SK-N-SH (cell line): ENCODE measurements around the gene MYPN. TPM values are rescaled to one million over a fixed set of nuclear protein-coding genes. Genes with fewer than 3 reads are reported as not detected.

Experiments
- CTCF ChIA-PET: fragments of 300-600, 350-600 bp; formaldehyde crosslinking; extraction: SDS; loops from one replicate; lab custom pipeline; 2021; lab: Yijun Ruan, JAX
- POLR2A ChIA-PET: fragments of 350-600 bp; sonication (Branson Sonifier 250); formaldehyde crosslinking; extraction: SDS; loops from one replicate; lab custom pipeline; 2020; ENCODE audit warnings: antibody characterized with exemption, inconsistent platforms; lab: Yijun Ruan, JAX
- DNase-seq: peaks from one replicate; pipeline ENCODE4 v3.0.0; 2012
- H2AFZ ChIP-seq: fragments of 200-600 bp; sonication (generic); 2 replicates; pipeline ENCODE4 v1.8.1; 2016; ENCODE audit warnings: antibody characterized with exemption, mild to moderate bottlenecking, low read depth
- H3F3A ChIP-seq: fragments of 200-600 bp; sonication (generic); replicated peaks from 2 replicates; pipeline ENCODE3; 2016; ENCODE audit warnings: antibody characterized with exemption, mild to moderate bottlenecking; ENCODE audit not compliant: insufficient read depth
- H3K27ac ChIP-seq, 2 experiments: fragments of 200-500 bp in 1 of 2; fragments of 200-600 bp in 1 of 2; sonication (Bioruptor generic) in 1 of 2; sonication (generic), shearing (Covaris generic) in 1 of 2; 2 replicates each; pipeline versions ENCODE4 v1.5.1 to v1.6.1; 2014 to 2016; ENCODE audit warnings: low read depth in 2 of 2, inconsistent platforms in 1 of 2, low read length in 1 of 2, mild to moderate bottlenecking in 1 of 2, mixed read lengths in 1 of 2
- H3K27me3 ChIP-seq: fragments of 200-600 bp; sonication (generic), shearing (Covaris generic); 2 replicates; pipeline ENCODE4 v1.6.1; 2016; ENCODE audit warnings: mixed run types; ENCODE audit not compliant: insufficient read depth
- H3K36me3 ChIP-seq, 2 experiments: fragments of 200-500 bp in 1 of 2; fragments of 200-600 bp in 1 of 2; sonication (Bioruptor generic) in 1 of 2; sonication (generic) in 1 of 2; replicated peaks in 1 of 2; 2 replicates each; pipeline versions ENCODE3 to v1.5.1; 2014 to 2016; ENCODE audit warnings: low read length in 1 of 2, mild to moderate bottlenecking in 1 of 2; ENCODE audit not compliant: insufficient read depth in 2 of 2, control insufficient read depth in 1 of 2
- H3K4me1 ChIP-seq, 2 experiments: fragments of 200-500 bp in 1 of 2; fragments of 200-600 bp in 1 of 2; sonication (Bioruptor generic) in 1 of 2; sonication (generic), shearing (Covaris generic) in 1 of 2; 2 replicates each; pipeline versions ENCODE4 v1.5.1 to v1.6.1; 2014 to 2016; ENCODE audit warnings: low read depth in 1 of 2, low read length in 1 of 2, mixed run types in 1 of 2; ENCODE audit not compliant: insufficient read depth in 2 of 2, control insufficient read depth in 1 of 2
- H3K4me2 ChIP-seq: fragments of 200-600 bp; sonication (generic), shearing (Covaris generic); 2 replicates; pipeline ENCODE4 v1.6.1; 2017; ENCODE audit warnings: mixed run types
- H3K4me3 ChIP-seq, 2 experiments: fragments of 200-500 bp in 1 of 2; fragments of 200-600 bp in 1 of 2; sonication (Bioruptor generic) in 1 of 2; sonication (generic), shearing (Covaris generic) in 1 of 2; 2 replicates each; pipeline versions ENCODE4 v1.5.1 to v1.8.1; 2014 to 2016; ENCODE audit warnings: low read depth in 2 of 2, inconsistent platforms in 1 of 2, low read length in 1 of 2, mild to moderate bottlenecking in 1 of 2, mixed read lengths in 1 of 2, moderate library complexity in 1 of 2
- H3K79me2 ChIP-seq: fragments of 200-600 bp; sonication (generic); 2 replicates; pipeline ENCODE4 v1.8.1; 2017; ENCODE audit warnings: mild to moderate bottlenecking; ENCODE audit not compliant: insufficient read depth
- H3K9ac ChIP-seq: fragments of 200-600 bp; sonication (generic); 2 replicates; pipeline ENCODE4 v1.6.1; 2017; ENCODE audit warnings: mixed run types
- H3K9me2 ChIP-seq: fragments of 200-600 bp; sonication (generic); 2 replicates; pipeline ENCODE4 v1.6.1; 2017; ENCODE audit warnings: mixed run types
- H3K9me3 ChIP-seq: fragments of 200-600 bp; sonication (generic); 2 replicates; pipeline ENCODE4 v1.6.1; 2017; ENCODE audit warnings: mixed run types, mild to moderate bottlenecking, moderate library complexity
- H4K20me1 ChIP-seq: fragments of 200-600 bp; sonication (generic); 2 replicates; pipeline ENCODE4 v1.6.1; 2017; ENCODE audit warnings: mild to moderate bottlenecking, mixed run types; ENCODE audit not compliant: insufficient read depth
- ELF1 ChIP-seq: IDR thresholded peaks from 2 replicates; pipeline ENCODE4 v1.4.0; 2012
- EP300 ChIP-seq, 2 experiments: IDR thresholded peaks; 2 replicates each; pipeline versions ENCODE4 v1.4.0 to v1.6.1; 2012; ENCODE audit warnings: borderline replicate concordance in 1 of 2, low read depth in 1 of 2, low read length in 1 of 2
- EZH2phosphoT487 ChIP-seq: fragments of 200-600 bp; sonication (generic); IDR thresholded peaks from 2 replicates; pipeline ENCODE4 v1.6.1; 2017; ENCODE audit warnings: low read depth, mixed run types, mild to moderate bottlenecking, antibody characterized with exemption, moderate library complexity, borderline replicate concordance
- FOSL2 ChIP-seq: IDR thresholded peaks from 2 replicates; pipeline ENCODE4 v1.4.0; 2012; ENCODE audit warnings: low read depth, mild to moderate bottlenecking, moderate library complexity, borderline replicate concordance
- FOXJ3 ChIP-seq: sonication (generic); formaldehyde crosslinking; IDR thresholded peaks from 2 replicates; pipeline ENCODE4 v1.5.1; 2020; ENCODE audit warnings: mild to moderate bottlenecking, missing genetic modification reagents
- GABPA ChIP-seq: IDR thresholded peaks from 2 replicates; pipeline ENCODE4 v1.4.0; 2012; ENCODE audit warnings: low read depth, mild to moderate bottlenecking
- JUND ChIP-seq: IDR thresholded peaks from 2 replicates; pipeline ENCODE4 v1.4.0; 2012
- MXI1 ChIP-seq: IDR thresholded peaks from 2 replicates; pipeline ENCODE4 v1.6.1; 2012; ENCODE audit warnings: mild to moderate bottlenecking, low read depth, low read length, improper control_type of control experiment
- NFIC ChIP-seq: IDR thresholded peaks from 2 replicates; pipeline ENCODE4 v1.4.0; 2012; ENCODE audit warnings: borderline replicate concordance
- NRF1 ChIP-seq: IDR thresholded peaks from 2 replicates; pipeline ENCODE4 v1.6.1; 2012; ENCODE audit warnings: low read depth, mild to moderate bottlenecking, low read length
- POLR2AphosphoS5 ChIP-seq: IDR thresholded peaks from 2 replicates; pipeline ENCODE4 v1.6.1; 2012; ENCODE audit warnings: low read depth, low read length
- RCOR1 ChIP-seq: fragments of 150-350 bp; IDR thresholded peaks from 2 replicates; pipeline ENCODE4 v1.6.1; 2017; ENCODE audit warnings: antibody characterized with exemption, low read length
- RFX5 ChIP-seq: IDR thresholded peaks from 2 replicates; pipeline ENCODE4 v1.6.1; 2012; ENCODE audit warnings: mild to moderate bottlenecking, improper control_type of control experiment, low read length
- RXRA ChIP-seq: IDR thresholded peaks from 2 replicates; pipeline ENCODE4 v1.4.0; 2012; ENCODE audit warnings: low read depth, mild to moderate bottlenecking, borderline replicate concordance
- SIN3A ChIP-seq: IDR thresholded peaks from 2 replicates; pipeline ENCODE4 v1.6.1; 2012; ENCODE audit warnings: low read depth, mild to moderate bottlenecking, low read length, moderate library complexity, borderline replicate concordance
- SMC3 ChIP-seq: IDR thresholded peaks from 2 replicates; pipeline ENCODE4 v1.6.1; 2012; ENCODE audit warnings: low read depth, low read length, improper control_type of control experiment
- TAF1 ChIP-seq: IDR thresholded peaks from 2 replicates; pipeline ENCODE4 v1.6.1; 2012; ENCODE audit warnings: low read depth, mild to moderate bottlenecking, low read length, moderate library complexity, borderline replicate concordance
- TEAD4 ChIP-seq: IDR thresholded peaks from 2 replicates; pipeline ENCODE4 v1.4.0; 2012; ENCODE audit warnings: mild to moderate bottlenecking, borderline replicate concordance; ENCODE audit not compliant: insufficient read depth
- YY1 ChIP-seq: IDR thresholded peaks from 2 replicates; pipeline ENCODE4 v1.4.0; 2012; ENCODE audit warnings: low read depth, mild to moderate bottlenecking
- WGBS: methylation state at CpG from one replicate; pipeline ENCODE4 v1.1.6; 2017; ENCODE audit warnings: low lambda C conversion rate; 5-methylcytosine and 5-hydroxymethylcytosine counted together
- polyA plus RNA-seq, 3 experiments: library from polyadenylated mRNA; depleted of rRNA; stranded (reverse); fragments of >200 nt; gene quantifications; 2 replicates each; pipeline ENCODE4 v1.2.3, GENCODE V29; 2012
- TF ChIP-seq, protein P1 (sequence below): fragments of 150-350 bp; IDR thresholded peaks from 2 replicates; pipeline ENCODE4 v1.6.1; 2016; ENCODE audit warnings: mild to moderate bottlenecking, low read depth, low read length
- TF ChIP-seq, protein P2 (sequence below): IDR thresholded peaks from 2 replicates; pipeline ENCODE4; 2012
- TF ChIP-seq, protein P3 (sequence below): IDR thresholded peaks from 2 replicates; pipeline ENCODE4 v1.4.0; 2012; ENCODE audit warnings: low read depth

Gene MYPN
- polyA plus RNA-seq, 1 of the 3 experiments (the other 2 are of a cell fraction), result 0.43 TPM

DNA sequence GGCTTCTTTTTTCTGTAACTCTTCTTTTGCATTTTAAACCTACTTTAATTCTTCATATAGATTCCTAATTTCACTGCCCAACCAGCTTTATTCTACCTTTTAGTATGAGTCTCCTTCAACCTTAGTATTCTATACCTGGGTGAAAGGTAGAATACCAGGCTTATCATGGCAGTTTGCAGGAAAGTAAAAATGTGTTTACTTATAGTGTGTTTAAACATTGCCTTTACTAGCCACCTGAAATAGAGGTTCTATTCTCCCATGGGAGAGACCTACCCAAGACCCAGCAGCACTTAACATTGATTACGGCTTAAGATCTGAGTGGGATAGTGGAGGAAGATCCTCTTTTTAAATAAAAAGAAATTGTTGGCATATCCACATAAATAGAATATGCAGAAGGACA lies 1.6 kb upstream of the MYPN start:
- H3K4me1 ChIP-seq, result peaks cover 3 to 39% of the 10 kb centered on the region in 2 experiments; a peak in 2 of 4 replicates
- 100% methylated on average over 1 of the region's 1 CpG for WGBS
- CTCF ChIA-PET, result interaction anchor here (1.4 kb wide), 1 partner anchor 99 kb away, joined by 3 read pairs; no protein-coding TSS in a partner anchor
- no peak overlapping the region for H3K9ac ChIP-seq
- H3K27ac ChIP-seq, result no peak overlapping the region
- H3K4me2 ChIP-seq, result no peak overlapping the region
- no peak for DNase-seq
- no peak for TF ChIP-seq TEAD4
- TF ChIP-seq, protein P1, sequence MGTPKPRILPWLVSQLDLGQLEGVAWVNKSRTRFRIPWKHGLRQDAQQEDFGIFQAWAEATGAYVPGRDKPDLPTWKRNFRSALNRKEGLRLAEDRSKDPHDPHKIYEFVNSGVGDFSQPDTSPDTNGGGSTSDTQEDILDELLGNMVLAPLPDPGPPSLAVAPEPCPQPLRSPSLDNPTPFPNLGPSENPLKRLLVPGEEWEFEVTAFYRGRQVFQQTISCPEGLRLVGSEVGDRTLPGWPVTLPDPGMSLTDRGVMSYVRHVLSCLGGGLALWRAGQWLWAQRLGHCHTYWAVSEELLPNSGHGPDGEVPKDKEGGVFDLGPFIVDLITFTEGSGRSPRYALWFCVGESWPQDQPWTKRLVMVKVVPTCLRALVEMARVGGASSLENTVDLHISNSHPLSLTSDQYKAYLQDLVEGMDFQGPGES, result no peak
- TF ChIP-seq, protein P2, sequence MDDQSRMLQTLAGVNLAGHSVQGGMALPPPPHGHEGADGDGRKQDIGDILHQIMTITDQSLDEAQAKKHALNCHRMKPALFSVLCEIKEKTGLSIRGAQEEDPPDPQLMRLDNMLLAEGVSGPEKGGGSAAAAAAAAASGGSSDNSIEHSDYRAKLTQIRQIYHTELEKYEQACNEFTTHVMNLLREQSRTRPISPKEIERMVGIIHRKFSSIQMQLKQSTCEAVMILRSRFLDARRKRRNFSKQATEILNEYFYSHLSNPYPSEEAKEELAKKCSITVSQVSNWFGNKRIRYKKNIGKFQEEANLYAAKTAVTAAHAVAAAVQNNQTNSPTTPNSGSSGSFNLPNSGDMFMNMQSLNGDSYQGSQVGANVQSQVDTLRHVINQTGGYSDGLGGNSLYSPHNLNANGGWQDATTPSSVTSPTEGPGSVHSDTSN, result no peak
- TF ChIP-seq JUND, result no peak
- TF ChIP-seq FOSL2, result no peak
- TF ChIP-seq NFIC, result no peak
- no peak for TF ChIP-seq RFX5
- TF ChIP-seq YY1, result no peak
- TF ChIP-seq TAF1, result no peak
- TF ChIP-seq EZH2phosphoT487, result no peak
- no peak for TF ChIP-seq MXI1
- no peak for TF ChIP-seq EP300 (IDR thresholded peaks at IDR 0.05; ENCODE audit: borderline replicate concordance in 1 of 2, low read depth in 1 of 2, low read length in 1 of 2)
- no peak for TF ChIP-seq NRF1
- no peak for TF ChIP-seq SMC3
- no peak for TF ChIP-seq RXRA
- TF ChIP-seq POLR2AphosphoS5, result no peak
- TF ChIP-seq FOXJ3 (CRISPR knock-in tag), result no peak
- no peak for TF ChIP-seq RCOR1
- TF ChIP-seq, all 33 proteins: peak for 0
- no peaks in the 10 kb centered on the region for H3K27me3 ChIP-seq
- no peaks in the 10 kb centered on the region for H3K36me3 ChIP-seq
- no peak overlapping the region for H2AFZ ChIP-seq
- H3K9me3 ChIP-seq, result no peaks in the 10 kb centered on the region
- peaks cover 2% of the 10 kb centered on the region for H3F3A ChIP-seq
- H3K79me2 ChIP-seq, result no peaks in the 10 kb centered on the region
- H3K4me3 ChIP-seq, result no peak overlapping the region
- H3K9me2 ChIP-seq, result no peaks in the 10 kb centered on the region
- POLR2A ChIA-PET, result no interaction called here
- H4K20me1 ChIP-seq, result no peaks in the 10 kb centered on the region

DNA sequence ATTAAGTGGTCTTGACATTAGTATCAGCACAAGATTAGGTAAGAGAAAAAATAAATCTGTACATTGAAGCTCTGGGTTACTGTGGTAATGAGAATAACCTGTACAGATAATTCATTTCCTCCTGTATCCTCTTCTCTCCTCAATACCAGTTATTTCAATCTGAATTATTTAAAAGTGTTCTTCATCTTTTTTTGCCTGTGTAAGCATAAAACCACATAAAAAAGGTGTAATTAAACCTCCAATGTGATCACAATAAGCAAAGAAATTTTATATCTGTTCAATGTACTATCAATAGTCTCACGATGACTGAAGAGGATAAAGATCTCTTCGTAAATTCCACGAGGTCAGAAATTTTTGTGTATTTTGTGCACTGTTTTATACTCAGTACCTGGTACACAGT lies 1.2 kb upstream of the MYPN start:
- H4K20me1 ChIP-seq, result no peaks in the 10 kb centered on the region
- H3K4me3 ChIP-seq, result no peak overlapping the region
- no peak overlapping the region for H2AFZ ChIP-seq
- no peaks in the 10 kb centered on the region for H3K9me2 ChIP-seq
- ChIA-PET POLR2A (no interaction called here), CTCF (interaction anchor here (1.4 kb wide), 1 partner anchor 99 kb away, joined by 3 read pairs; no protein-coding TSS in a partner anchor)
- WGBS, result 81% methylated on average over 3 of the region's 3 CpGs
- no peak overlapping the region for H3K4me2 ChIP-seq
- H3F3A ChIP-seq, result no peaks in the 10 kb centered on the region
- H3K79me2 ChIP-seq, result no peaks in the 10 kb centered on the region
- TF ChIP-seq RXRA (no peak), TAF1 (no peak), SIN3A (no peak), GABPA (no peak), MXI1 (no peak), ELF1 (no peak), POLR2AphosphoS5 (no peak), FOSL2 (no peak), JUND (no peak)
- TF ChIP-seq, protein P1, result no peak
- TF ChIP-seq, protein P3, sequence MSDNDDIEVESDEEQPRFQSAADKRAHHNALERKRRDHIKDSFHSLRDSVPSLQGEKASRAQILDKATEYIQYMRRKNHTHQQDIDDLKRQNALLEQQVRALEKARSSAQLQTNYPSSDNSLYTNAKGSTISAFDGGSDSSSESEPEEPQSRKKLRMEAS, result no peak
- TF ChIP-seq, all 33 proteins: peak for 0
- H3K9ac ChIP-seq, result no peak overlapping the region
- H3K4me1 ChIP-seq, result peaks cover 3 to 38% of the 10 kb centered on the region in 2 experiments; a peak in 2 of 4 replicates
- H3K27me3 ChIP-seq, result no peaks in the 10 kb centered on the region
- H3K9me3 ChIP-seq, result no peaks in the 10 kb centered on the region
- H3K36me3 ChIP-seq, result no peaks in the 10 kb centered on the region
- H3K27ac ChIP-seq, result no peak overlapping the region
- no peak for DNase-seq
